GM04503 (cell line): ENCODE data around the gene NTRK3.
"Not testable (repeated sequence)": the region's sequence is repeated elsewhere in the genome, so short reads cannot be mapped to it uniquely, and the experiment has no call there.

Experiments used
- DNase-seq: peaks from one replicate; pipeline ENCODE4 v3.0.0-alpha.2; 2012; ENCODE audit warnings: low read depth

The NTRK3 gene

GRCh38 chr15:88073391-88073691, 183.2 kb downstream of the NTRK3 start:
- DNase-seq: no peak

- no peak for DNase-seq
Observed at GRCh38 chr15:88072598-88073390, 183.7 kb downstream of the NTRK3 start.

- DNase-seq: not testable (repeated sequence)
Observed at GRCh38 chr15:88072133-88072532, 184.4 kb downstream of the NTRK3 start.

- DNase-seq: no peak
Observed at GRCh38 chr15:88071141-88071540, 185.4 kb downstream of the NTRK3 start.

GRCh38 chr15:88069561-88069960, 187.0 kb downstream of the NTRK3 start:
- no peak for DNase-seq

GRCh38 chr15:88067331-88067685, 189.2 kb downstream of the NTRK3 start:
- no peak for DNase-seq

- no peak for DNase-seq
Observed at GRCh38 chr15:88066636-88067330, 189.8 kb downstream of the NTRK3 start.

- DNase-seq: no peak
Observed at GRCh38 chr15:88061452-88061851, 195.1 kb downstream of the NTRK3 start.

GRCh38 chr15:88060383-88060782, 196.2 kb downstream of the NTRK3 start:
- no peak for DNase-seq

- DNase-seq: no peak
Observed at GRCh38 chr15:88057836-88058235, 198.7 kb downstream of the NTRK3 start.

GRCh38 chr15:88049506-88049905, 207.0 kb downstream of the NTRK3 start:
- DNase-seq: no peak

- DNase-seq: no peak
Observed at GRCh38 chr15:88048755-88049154, 207.8 kb downstream of the NTRK3 start.

GRCh38 chr15:88048237-88048636, 208.3 kb downstream of the NTRK3 start:
- no peak for DNase-seq

GRCh38 chr15:88046576-88047129, 209.9 kb downstream of the NTRK3 start:
- no peak for DNase-seq

- DNase-seq: no peak
Observed at GRCh38 chr15:88043396-88043795, 213.1 kb downstream of the NTRK3 start.

GRCh38 chr15:88042047-88042446, 214.5 kb downstream of the NTRK3 start:
- no peak for DNase-seq

- DNase-seq: no peak
Observed at GRCh38 chr15:88040516-88040915, 216.0 kb downstream of the NTRK3 start.

- DNase-seq: no peak
Observed at GRCh38 chr15:88038261-88038660, 218.3 kb downstream of the NTRK3 start.

- no peak for DNase-seq
Observed at GRCh38 chr15:88036154-88036839, 220.2 kb downstream of the NTRK3 start.

GRCh38 chr15:88035381-88035780, 221.2 kb downstream of the NTRK3 start:
- DNase-seq: no peak

- not testable (repeated sequence) for DNase-seq
Observed at GRCh38 chr15:88033421-88033820, 223.1 kb downstream of the NTRK3 start.

- no peak for DNase-seq
Observed at GRCh38 chr15:88032787-88033186, 223.8 kb downstream of the NTRK3 start.

GRCh38 chr15:88031461-88031860, 225.1 kb downstream of the NTRK3 start:
- no peak for DNase-seq
